Measurements from ENCODE around the gene ACRBP.

The ACRBP gene

DNA sequence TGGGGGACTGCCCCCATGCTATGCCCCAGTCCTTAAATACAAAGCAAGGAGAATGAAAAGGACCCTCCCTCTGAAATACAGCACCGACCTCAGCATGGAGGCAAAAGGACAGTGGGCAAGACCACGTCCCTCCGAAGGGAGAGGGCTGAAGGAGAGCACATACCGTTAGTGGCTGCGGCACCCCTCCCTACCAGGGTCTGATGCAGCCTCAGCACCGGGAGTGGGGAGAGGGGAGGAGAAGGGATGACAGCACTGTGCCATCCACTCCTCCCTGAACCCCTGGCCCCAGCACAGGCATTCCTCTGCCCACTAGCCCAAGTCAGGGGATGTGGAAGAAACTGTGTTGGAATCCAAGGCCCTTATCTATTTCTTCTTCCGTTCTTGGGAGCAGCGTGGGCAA lies 3.6 kb upstream of the ACRBP start:
- TF ChIP-seq, protein P1, sequence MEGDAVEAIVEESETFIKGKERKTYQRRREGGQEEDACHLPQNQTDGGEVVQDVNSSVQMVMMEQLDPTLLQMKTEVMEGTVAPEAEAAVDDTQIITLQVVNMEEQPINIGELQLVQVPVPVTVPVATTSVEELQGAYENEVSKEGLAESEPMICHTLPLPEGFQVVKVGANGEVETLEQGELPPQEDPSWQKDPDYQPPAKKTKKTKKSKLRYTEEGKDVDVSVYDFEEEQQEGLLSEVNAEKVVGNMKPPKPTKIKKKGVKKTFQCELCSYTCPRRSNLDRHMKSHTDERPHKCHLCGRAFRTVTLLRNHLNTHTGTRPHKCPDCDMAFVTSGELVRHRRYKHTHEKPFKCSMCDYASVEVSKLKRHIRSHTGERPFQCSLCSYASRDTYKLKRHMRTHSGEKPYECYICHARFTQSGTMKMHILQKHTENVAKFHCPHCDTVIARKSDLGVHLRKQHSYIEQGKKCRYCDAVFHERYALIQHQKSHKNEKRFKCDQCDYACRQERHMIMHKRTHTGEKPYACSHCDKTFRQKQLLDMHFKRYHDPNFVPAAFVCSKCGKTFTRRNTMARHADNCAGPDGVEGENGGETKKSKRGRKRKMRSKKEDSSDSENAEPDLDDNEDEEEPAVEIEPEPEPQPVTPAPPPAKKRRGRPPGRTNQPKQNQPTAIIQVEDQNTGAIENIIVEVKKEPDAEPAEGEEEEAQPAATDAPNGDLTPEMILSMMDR (IDR thresholded peaks at IDR 0.05), result no peak
- no peaks in the 10 kb centered on the region for H3K9me3 ChIP-seq
- H3K36me3 ChIP-seq, result peaks cover 61 to 81% (median 68%) of the 10 kb centered on the region in 3 donors
- H3K4me3 ChIP-seq, result no peak overlapping the region
- no peak overlapping the region for H3K27ac ChIP-seq
- H3K4me1 ChIP-seq, result peaks cover 0 to 14% (median 5%) of the 10 kb centered on the region in 4 donors
- intact Hi-C loops (cut with DNase I; ENCODE audit: low total_unique reads), result no loop called here
- no peak for DNase-seq
- no peaks in the 10 kb centered on the region for H3K27me3 ChIP-seq

DNA sequence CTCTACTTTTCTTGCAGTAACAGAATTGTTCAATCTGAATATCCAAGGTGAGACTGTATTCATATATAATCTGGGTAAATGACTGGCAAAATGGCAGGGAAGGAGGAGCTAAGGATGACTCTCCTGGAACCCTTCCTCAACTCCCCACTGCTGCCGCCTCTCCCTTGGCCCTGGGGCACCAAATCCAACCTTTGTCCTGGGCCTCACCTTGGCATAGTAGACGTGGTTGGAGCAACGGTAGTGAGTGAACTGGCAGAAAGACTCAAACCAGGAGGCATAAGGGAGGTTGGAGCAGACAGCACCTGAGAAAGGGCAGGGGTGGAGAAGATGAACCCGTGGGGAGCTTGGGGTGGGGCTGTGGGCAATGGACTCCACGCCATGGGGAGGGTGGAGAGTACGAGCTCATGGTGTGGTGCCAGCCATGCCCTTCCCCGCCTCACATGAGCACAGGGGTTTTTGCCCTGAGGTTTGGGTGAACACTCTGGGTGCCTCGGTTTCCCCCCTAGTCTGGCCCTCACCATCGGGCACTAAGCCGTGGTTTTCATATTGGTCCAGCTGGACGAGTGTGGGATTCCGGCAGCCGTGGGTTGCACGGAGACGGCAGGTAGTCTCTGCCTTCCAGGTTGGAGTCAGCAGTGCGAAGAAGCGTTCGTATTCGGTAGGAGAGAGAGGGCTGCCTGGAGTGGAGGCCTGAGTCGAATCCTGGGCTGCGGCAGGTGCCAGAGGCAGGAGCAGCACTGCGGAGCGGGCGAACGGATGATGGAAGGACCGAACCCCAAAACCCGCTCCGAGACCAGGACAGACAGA lies 753 bp downstream of the ACRBP start:
- H3K4me3 ChIP-seq, result peak overlapping the region; percentile 46 to 53
- H3K27ac ChIP-seq, result peak overlapping the region in 1 of 2 donors; percentile 62
- no peaks in the 10 kb centered on the region for H3K9me3 ChIP-seq
- H3K36me3 ChIP-seq, result peaks cover 28 to 37% (median 28%) of the 10 kb centered on the region in 3 donors
- H3K27me3 ChIP-seq, result no peaks in the 10 kb centered on the region
- DNase-seq, result no peak
- intact Hi-C loops (cut with DNase I; ENCODE audit: low total_unique reads), result no loop called here
- H3K4me1 ChIP-seq, result peaks cover 0 to 14% (median 5%) of the 10 kb centered on the region in 4 donors
- TF ChIP-seq, protein P1 (IDR thresholded peaks at IDR 0.05), result no peak

GRCh38 chr12:6644903-6645302 lies 2.3 kb downstream of the ACRBP start:
- H3K27ac ChIP-seq, result no peak overlapping the region
- H3K36me3 ChIP-seq, result peaks cover 13 to 21% (median 13%) of the 10 kb centered on the region in 3 donors
- peak in 1 of 2 donors; percentile 46 for DNase-seq
- H3K4me3 ChIP-seq, result no peak overlapping the region
- TF ChIP-seq, protein P1 (IDR thresholded peaks at IDR 0.05), result peak; percentile 10 to 32
- no peaks in the 10 kb centered on the region for H3K27me3 ChIP-seq
- no peaks in the 10 kb centered on the region for H3K9me3 ChIP-seq
- intact Hi-C loops (cut with DNase I; ENCODE audit: low total_unique reads), result no loop called here
- H3K4me1 ChIP-seq, result peaks cover 0 to 14% (median 5%) of the 10 kb centered on the region in 4 donors

- Histone ChIP-seq H3K27me3 (no peaks in the 10 kb centered on the region), H3K4me1 (peaks cover 0 to 14% (median 5%) of the 10 kb centered on the region in 4 donors), H3K4me3 (no peak overlapping the region), H3K27ac (no peak overlapping the region), H3K36me3 (peaks cover 8 to 15% (median 9%) of the 10 kb centered on the region in 3 donors), H3K9me3 (no peaks in the 10 kb centered on the region)
- intact Hi-C loops (cut with DNase I; ENCODE audit: low total_unique reads), result no loop called here
- DNase-seq, result peak in 1 of 2 donors; percentile 26
- TF ChIP-seq, protein P1 (IDR thresholded peaks at IDR 0.05), result no peak
Observed at GRCh38 chr12:6644257-6644596, 3.0 kb downstream of the ACRBP start.

GRCh38 chr12:6643569-6644256 lies 3.5 kb downstream of the ACRBP start:
- intact Hi-C loops (cut with DNase I; ENCODE audit: low total_unique reads), result loop anchor here (2.0 kb wide), 1 partner anchor 23 kb away; no protein-coding TSS in a partner anchor
- H3K9me3 ChIP-seq, result no peaks in the 10 kb centered on the region

More at GRCh38 chr12:6643569-6644256, 3.5 kb downstream of the ACRBP start:
- Histone ChIP-seq H3K27ac (no peak overlapping the region), H3K27me3 (peaks cover 0 to 3% of the 10 kb centered on the region in 2 donors), H3K36me3 (peaks cover 7 to 9% (median 8%) of the 10 kb centered on the region in 3 donors), H3K4me3 (no peak overlapping the region), H3K4me1 (peaks cover 0 to 14% (median 5%) of the 10 kb centered on the region in 4 donors)
- DNase-seq, result peak in 1 of 2 donors; percentile 24
- TF ChIP-seq, protein P1 (IDR thresholded peaks at IDR 0.05), result no peak

Measured in tibial artery (tissue), 4 donors.